Esophagus muscularis mucosa (tissue), 4 donors: ENCODE data around the gene AATF. TPM values are rescaled to one million over a fixed set of nuclear protein-coding genes. Genes with fewer than 3 reads are reported as not detected.

Experiments
- DNase-seq: peaks from one replicate; pipeline ENCODE4 v3.0.0-alpha.2; 2017; ENCODE audit errors: extremely low spot score
- H3K27ac ChIP-seq, 4 donors: fragments of 200-600 bp; sonication (generic); replicated peaks in 1 of 4; 1 replicate in 3 of 4; 2 replicates in 1 of 4; pipeline ENCODE4 v1.5.1; 2016 to 2019; ENCODE audit warnings: mild to moderate bottlenecking in 1 of 4
- H3K27me3 ChIP-seq, 4 donors: fragments of 200-600 bp; sonication (generic); one replicate each; pipeline versions ENCODE4 v1.5.1 to v1.6.0; 2016 to 2019
- H3K36me3 ChIP-seq, 4 donors: fragments of 200-600 bp; sonication (generic); one replicate each; pipeline ENCODE4 v1.5.1; 2016 to 2019
- H3K4me1 ChIP-seq, 4 donors: fragments of 200-600 bp; sonication (generic); one replicate each; pipeline ENCODE4 v1.5.1; 2016 to 2019
- H3K4me3 ChIP-seq, 4 donors: fragments of 200-600 bp; sonication (generic); 1 replicate in 2 of 4; 2 replicates in 2 of 4; pipeline ENCODE4 v1.5.1; 2016 to 2019; ENCODE audit warnings: mild to moderate bottlenecking in 4 of 4, moderate library complexity in 1 of 4
- H3K9me3 ChIP-seq, 4 donors: fragments of 200-600 bp; sonication (generic); 1 replicate in 3 of 4; 2 replicates in 1 of 4; pipeline ENCODE4 v1.5.1; 2016 to 2019
- EP300 ChIP-seq: sonication (generic); formaldehyde crosslinking; IDR thresholded peaks from one replicate; pipeline ENCODE4 v1.6.1; 2017; ENCODE audit warnings: antibody characterized with exemption
- POLR2A ChIP-seq: fragments of 450-650 bp; IDR thresholded peaks from one replicate; pipeline ENCODE4 v1.6.1; 2017; ENCODE audit warnings: antibody characterized with exemption, moderate library complexity, mild to moderate bottlenecking, low read depth
- POLR2AphosphoS5 ChIP-seq, 2 donors: sonication (generic); formaldehyde crosslinking; IDR thresholded peaks; one replicate each; pipeline ENCODE4 v1.6.1; 2017; ENCODE audit warnings: antibody characterized with exemption in 2 of 2
- WGBS: methylation state at CpG from one replicate; pipeline ENCODE4 v1.1.5; 2018; 5-methylcytosine and 5-hydroxymethylcytosine counted together
- intact Hi-C: fragments of 100-400 bp; cut with DNase I; formaldehyde crosslinking; loops from one replicate; pipeline ENCODE4 v1.15.1; 2023
- total RNA-seq, 4 donors: library from RNA; depleted of rRNA; stranded (reverse); fragments of >200 nt; gene quantifications; one replicate each; pipeline versions ENCODE4 v1.1.0 to v1.2.1, GENCODE V29; 2016
- TF ChIP-seq, protein P1 (sequence below), 3 experiments: fragments of 200-600 bp in 2 of 3; fragments of 450-650 bp in 1 of 3; sonication (generic) in 2 of 3; IDR thresholded peaks; one replicate each; pipeline ENCODE4 v1.5.1; 2017 to 2019; ENCODE audit warnings: antibody characterized with exemption in 3 of 3, mild to moderate bottlenecking in 2 of 3, moderate library complexity in 1 of 3

The AATF gene
- total RNA-seq, 4 donors from 2014 or later: 37.8 to 55.7 (median 45.3) TPM

- intact Hi-C loops: no loop called here
- 50% methylated on average over 18 of the region's 18 CpGs for WGBS
- TF ChIP-seq, protein P1, sequence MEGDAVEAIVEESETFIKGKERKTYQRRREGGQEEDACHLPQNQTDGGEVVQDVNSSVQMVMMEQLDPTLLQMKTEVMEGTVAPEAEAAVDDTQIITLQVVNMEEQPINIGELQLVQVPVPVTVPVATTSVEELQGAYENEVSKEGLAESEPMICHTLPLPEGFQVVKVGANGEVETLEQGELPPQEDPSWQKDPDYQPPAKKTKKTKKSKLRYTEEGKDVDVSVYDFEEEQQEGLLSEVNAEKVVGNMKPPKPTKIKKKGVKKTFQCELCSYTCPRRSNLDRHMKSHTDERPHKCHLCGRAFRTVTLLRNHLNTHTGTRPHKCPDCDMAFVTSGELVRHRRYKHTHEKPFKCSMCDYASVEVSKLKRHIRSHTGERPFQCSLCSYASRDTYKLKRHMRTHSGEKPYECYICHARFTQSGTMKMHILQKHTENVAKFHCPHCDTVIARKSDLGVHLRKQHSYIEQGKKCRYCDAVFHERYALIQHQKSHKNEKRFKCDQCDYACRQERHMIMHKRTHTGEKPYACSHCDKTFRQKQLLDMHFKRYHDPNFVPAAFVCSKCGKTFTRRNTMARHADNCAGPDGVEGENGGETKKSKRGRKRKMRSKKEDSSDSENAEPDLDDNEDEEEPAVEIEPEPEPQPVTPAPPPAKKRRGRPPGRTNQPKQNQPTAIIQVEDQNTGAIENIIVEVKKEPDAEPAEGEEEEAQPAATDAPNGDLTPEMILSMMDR (IDR thresholded peaks at IDR 0.05): no peak
- no peak for TF ChIP-seq POLR2A
- TF ChIP-seq POLR2AphosphoS5 (IDR thresholded peaks at IDR 0.05): no peak
- no peak for TF ChIP-seq EP300
- no peaks in the 10 kb centered on the region for H3K36me3 ChIP-seq
- H3K27ac ChIP-seq: no peak overlapping the region
- no peaks in the 10 kb centered on the region for H3K4me1 ChIP-seq
- peaks cover 0 to 71% (median 14%) of the 10 kb centered on the region in 4 donors for H3K27me3 ChIP-seq
- no peak overlapping the region for H3K4me3 ChIP-seq
- no peak for DNase-seq
- H3K9me3 ChIP-seq: no peaks in the 10 kb centered on the region
These were observed 28.4 kb upstream of the AATF start for GRCh38 chr17:36920032-36921005.

DNA sequence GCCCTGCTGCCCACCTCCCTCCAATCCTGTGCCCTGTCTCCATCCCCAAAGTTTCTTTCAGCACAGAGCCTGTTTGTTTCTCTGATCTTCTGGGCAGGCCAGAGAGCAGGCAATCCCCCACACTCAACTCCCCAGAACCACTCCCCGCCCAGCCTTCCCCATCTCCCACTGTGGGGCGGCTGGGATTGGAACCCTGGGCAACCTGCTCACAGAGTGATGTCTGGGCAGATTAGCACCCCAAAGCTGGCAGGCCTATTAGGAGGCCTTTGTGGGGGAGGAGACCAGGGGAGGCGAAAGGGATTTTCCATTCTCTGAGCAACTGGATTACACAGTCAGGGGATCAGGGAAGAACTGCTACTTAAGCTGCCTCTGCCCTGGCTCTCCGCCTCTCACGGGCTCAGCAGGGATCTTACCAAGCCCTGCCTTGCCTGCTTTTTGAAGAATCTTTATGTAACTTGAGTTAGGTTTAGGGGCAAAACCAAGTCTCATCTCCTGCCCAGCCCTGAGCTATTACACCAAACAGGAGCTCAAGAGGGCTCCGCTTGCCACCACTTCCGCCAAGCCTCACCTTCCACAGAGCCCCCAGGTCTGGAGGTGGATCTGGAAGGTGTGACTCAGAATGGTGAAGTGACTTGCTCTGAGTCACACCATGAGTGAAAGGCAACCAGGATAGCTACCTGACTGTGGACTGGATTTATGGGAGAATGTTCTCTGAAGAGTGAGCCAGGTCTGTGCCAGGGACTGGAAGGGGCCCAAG, 27.5 kb upstream of the AATF start:
- WGBS: 76% methylated on average over 6 of the region's 7 CpGs
- peaks cover 0 to 81% (median 14%) of the 10 kb centered on the region in 4 donors for H3K27me3 ChIP-seq
- H3K4me3 ChIP-seq: no peak overlapping the region
- no peak for DNase-seq
- intact Hi-C loops: no loop called here
- no peaks in the 10 kb centered on the region for H3K9me3 ChIP-seq
- no peak overlapping the region for H3K27ac ChIP-seq
- H3K36me3 ChIP-seq: no peaks in the 10 kb centered on the region
- TF ChIP-seq POLR2A (no peak), EP300 (no peak), POLR2AphosphoS5 (IDR thresholded peaks at IDR 0.05) (no peak)
- TF ChIP-seq, protein P1 (IDR thresholded peaks at IDR 0.05): no peak
- no peaks in the 10 kb centered on the region for H3K4me1 ChIP-seq

DNA sequence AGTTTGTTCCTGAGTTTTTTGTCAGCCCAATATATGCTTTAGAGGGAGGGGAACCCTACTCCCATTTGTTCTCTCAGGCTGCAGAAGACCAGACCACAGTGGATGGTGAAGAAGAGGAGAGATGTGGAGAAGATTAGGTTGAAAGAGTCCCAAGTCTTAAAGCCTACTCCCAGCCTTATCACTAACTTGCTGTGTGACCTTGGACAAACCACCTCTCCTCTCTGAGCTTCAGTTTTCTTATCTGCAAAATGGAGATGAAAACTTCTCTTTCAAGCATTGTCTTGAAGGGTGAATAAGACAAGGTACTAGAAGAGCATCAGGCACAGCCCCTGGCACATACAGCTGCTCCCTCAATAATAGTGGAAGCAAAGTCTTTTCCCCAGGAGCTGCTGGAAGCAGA, 26.6 kb upstream of the AATF start:
- Histone ChIP-seq H3K27ac (no peak overlapping the region), H3K27me3 (peaks cover 0 to 89% (median 16%) of the 10 kb centered on the region in 4 donors), H3K36me3 (no peaks in the 10 kb centered on the region), H3K9me3 (no peaks in the 10 kb centered on the region), H3K4me1 (no peaks in the 10 kb centered on the region), H3K4me3 (no peak overlapping the region)
- DNase-seq: no peak
- TF ChIP-seq EP300: no peak
- no peak for TF ChIP-seq POLR2AphosphoS5 (IDR thresholded peaks at IDR 0.05)
- TF ChIP-seq POLR2A: no peak
- TF ChIP-seq, protein P1 (IDR thresholded peaks at IDR 0.05): no peak
- intact Hi-C loops: no loop called here

- WGBS: 69% methylated on average over 5 of the region's 5 CpGs
- no peaks in the 10 kb centered on the region for H3K9me3 ChIP-seq
- H3K27me3 ChIP-seq: peaks cover 0 to 97% (median 29%) of the 10 kb centered on the region in 4 donors
- peaks cover 0 to 5% (median 0%) of the 10 kb centered on the region in 4 donors for H3K4me1 ChIP-seq
- H3K4me3 ChIP-seq: no peak overlapping the region
- no peak for DNase-seq
- no peaks in the 10 kb centered on the region for H3K36me3 ChIP-seq
- no peak overlapping the region for H3K27ac ChIP-seq
- TF ChIP-seq POLR2A: no peak
- TF ChIP-seq, protein P1 (IDR thresholded peaks at IDR 0.05): no peak
- no peak for TF ChIP-seq POLR2AphosphoS5 (IDR thresholded peaks at IDR 0.05)
- no peak for TF ChIP-seq EP300
- intact Hi-C loops: no loop called here
These were observed 24.9 kb upstream of the AATF start for GRCh38 chr17:36923814-36924221.
